ENCODE data around the gene KRT77. TPM values are rescaled to one million over a fixed set of nuclear protein-coding genes. Genes with fewer than 3 reads are reported as not detected.

The KRT77 gene
- total RNA-seq, 3 donors from 2014 or later (not counting 1 experiment from before 2014, with no cell fraction given), result not detected

GRCh38 chr12:52669426-52669825, 33.9 kb downstream of the KRT77 start:
- H3K4me1 Mint-ChIP-seq, result peaks cover 5 to 14% of the 10 kb centered on the region in 2 donors
- intact Hi-C loops (cut with micrococcal nuclease), result no loop called here
- DNase-seq (no peak), ATAC-seq (no peak)
- H3K27me3 ChIP-seq (ENCODE audit: control insufficient read depth, insufficient read depth, low read length), result no peaks in the 10 kb centered on the region
- no peaks in the 10 kb centered on the region for H3K9me3 Mint-ChIP-seq
- no peaks in the 10 kb centered on the region for H3K36me3 Mint-ChIP-seq
- H3K27ac Mint-ChIP-seq, result peak overlapping the region in 1 of 2 donors; percentile 6
- H3K4me3 ChIP-seq (ENCODE audit: low read length), result no peak overlapping the region
- no peak overlapping the region for H3K4me3 Mint-ChIP-seq
- no peak overlapping the region for H3K27ac ChIP-seq (ENCODE audit: low read length)
- peaks cover 0 to 5% of the 10 kb centered on the region in 2 donors for H3K27me3 Mint-ChIP-seq (ENCODE audit: low read depth in 2 of 2)
- no peaks in the 10 kb centered on the region for H3K4me1 ChIP-seq (ENCODE audit: control insufficient read depth, insufficient read depth, low read length)
- H3K9me3 ChIP-seq (ENCODE audit: control insufficient read depth, insufficient read depth, low read length), result no peaks in the 10 kb centered on the region
- TF ChIP-seq CTCF (IDR thresholded peaks at IDR 0.05), result no peak
- no peaks in the 10 kb centered on the region for H3K36me3 ChIP-seq (ENCODE audit: control insufficient read depth, insufficient read depth, low read length)

- no peak overlapping the region for H3K4me3 Mint-ChIP-seq
- H3K27me3 Mint-ChIP-seq (ENCODE audit: low read depth in 2 of 2), result peaks cover 0 to 3% of the 10 kb centered on the region in 2 donors
- WGBS (ENCODE audit: insufficient coverage), result 83% methylated on average over 7 of the region's 7 CpGs
- no peak for TF ChIP-seq CTCF (IDR thresholded peaks at IDR 0.05)
- no peaks in the 10 kb centered on the region for H3K9me3 Mint-ChIP-seq
- no peaks in the 10 kb centered on the region for H3K4me1 ChIP-seq (ENCODE audit: control insufficient read depth, insufficient read depth, low read length)
- ATAC-seq (no peak), DNase-seq (no peak)
- no peaks in the 10 kb centered on the region for H3K36me3 Mint-ChIP-seq
- no peak overlapping the region for H3K4me3 ChIP-seq (ENCODE audit: low read length)
- peak overlapping the region in 1 of 2 donors; percentile 12 for H3K27ac Mint-ChIP-seq
- no peak overlapping the region for H3K27ac ChIP-seq (ENCODE audit: low read length)
- peaks cover 6 to 21% of the 10 kb centered on the region in 2 donors for H3K4me1 Mint-ChIP-seq
- intact Hi-C loops (cut with micrococcal nuclease), result no loop called here
- H3K9me3 ChIP-seq (ENCODE audit: control insufficient read depth, insufficient read depth, low read length), result no peaks in the 10 kb centered on the region
- H3K36me3 ChIP-seq (ENCODE audit: control insufficient read depth, insufficient read depth, low read length), result no peaks in the 10 kb centered on the region
- no peaks in the 10 kb centered on the region for H3K27me3 ChIP-seq (ENCODE audit: control insufficient read depth, insufficient read depth, low read length)
These were observed 35.4 kb downstream of the KRT77 start for GRCh38 chr12:52667931-52668330.

GRCh38 chr12:52667509-52667908, 35.8 kb downstream of the KRT77 start:
- 81% methylated on average over 9 of the region's 9 CpGs for WGBS (ENCODE audit: insufficient coverage)
- no peak for TF ChIP-seq CTCF (IDR thresholded peaks at IDR 0.05)
- no peak overlapping the region for H3K4me3 Mint-ChIP-seq
- Histone ChIP-seq H3K27me3 (ENCODE audit: control insufficient read depth, insufficient read depth, low read length) (no peaks in the 10 kb centered on the region), H3K4me1 (ENCODE audit: control insufficient read depth, insufficient read depth, low read length) (peaks cover 2% of the 10 kb centered on the region), H3K4me3 (ENCODE audit: low read length) (no peak overlapping the region), H3K9me3 (ENCODE audit: control insufficient read depth, insufficient read depth, low read length) (no peaks in the 10 kb centered on the region), H3K36me3 (ENCODE audit: control insufficient read depth, insufficient read depth, low read length) (no peaks in the 10 kb centered on the region), H3K27ac (ENCODE audit: low read length) (no peak overlapping the region)
- intact Hi-C loops (cut with micrococcal nuclease), result no loop called here
- no peak for ATAC-seq
- DNase-seq, result no peak
- peaks cover 0 to 3% of the 10 kb centered on the region in 2 donors for H3K27me3 Mint-ChIP-seq (ENCODE audit: low read depth in 2 of 2)
- H3K4me1 Mint-ChIP-seq, result peaks cover 10 to 26% of the 10 kb centered on the region in 2 donors
- no peaks in the 10 kb centered on the region for H3K36me3 Mint-ChIP-seq
- H3K27ac Mint-ChIP-seq, result no peak overlapping the region
- H3K9me3 Mint-ChIP-seq, result no peaks in the 10 kb centered on the region

- Histone ChIP-seq H3K9me3 (ENCODE audit: control insufficient read depth, insufficient read depth, low read length) (no peaks in the 10 kb centered on the region), H3K4me3 (ENCODE audit: low read length) (no peak overlapping the region), H3K27ac (ENCODE audit: low read length) (no peak overlapping the region), H3K4me1 (ENCODE audit: control insufficient read depth, insufficient read depth, low read length) (peaks cover 10% of the 10 kb centered on the region), H3K27me3 (ENCODE audit: control insufficient read depth, insufficient read depth, low read length) (no peaks in the 10 kb centered on the region), H3K36me3 (ENCODE audit: control insufficient read depth, insufficient read depth, low read length) (no peaks in the 10 kb centered on the region)
- Mint-ChIP-seq H3K4me1 (peaks cover 19 to 35% of the 10 kb centered on the region in 2 donors), H3K27me3 (ENCODE audit: low read depth in 2 of 2) (peaks cover 0 to 3% of the 10 kb centered on the region in 2 donors), H3K4me3 (no peak overlapping the region), H3K9me3 (no peaks in the 10 kb centered on the region), H3K36me3 (no peaks in the 10 kb centered on the region), H3K27ac (no peak overlapping the region)
- no peak for TF ChIP-seq CTCF (IDR thresholded peaks at IDR 0.05)
- intact Hi-C loops (cut with micrococcal nuclease), result no loop called here
- DNase-seq (no peak), ATAC-seq (no peak)
- 93% methylated on average over 3 of the region's 3 CpGs for WGBS (ENCODE audit: insufficient coverage)
These were observed 36.9 kb downstream of the KRT77 start for GRCh38 chr12:52666471-52666870.

Data from natural killer cell (primary cell).